Testis (tissue), 3 donors: Measurements from ENCODE around the gene DLL4. TPM values are rescaled to one million over a fixed set of nuclear protein-coding genes. Genes with fewer than 3 reads are reported as not detected.

Source experiments
- DNase-seq: peaks from one replicate; pipeline ENCODE4 v3.0.0-alpha.2; 2019
- H3K27ac ChIP-seq, 2 donors: fragments of 200-600 bp; sonication (generic); one replicate each; pipeline ENCODE4 v1.5.1; 2019
- H3K27me3 ChIP-seq: fragments of 200-600 bp; sonication (generic); one replicate; pipeline ENCODE4 v1.5.1; 2019
- H3K36me3 ChIP-seq: fragments of 200-600 bp; sonication (generic); one replicate; pipeline ENCODE4 v1.5.1; 2017; ENCODE audit warnings: low read depth; ENCODE audit errors: missing control alignments
- H3K4me1 ChIP-seq: fragments of 200-600 bp; sonication (generic); one replicate; pipeline ENCODE4 v1.5.1; 2019
- H3K4me3 ChIP-seq, 2 donors: fragments of 200-600 bp; sonication (generic); one replicate each; pipeline ENCODE4 v1.5.1; 2017 to 2019
- H3K9me3 ChIP-seq: fragments of 200-600 bp; sonication (generic); one replicate; pipeline ENCODE4 v1.5.1; 2017
- POLR2A ChIP-seq: fragments of 450-650 bp; IDR thresholded peaks from one replicate; pipeline ENCODE4 v1.6.1; 2017; ENCODE audit warnings: antibody characterized with exemption, mild to moderate bottlenecking, moderate library complexity
- WGBS, 2 donors: methylation state at CpG; one replicate each; pipeline ENCODE4 v1.1.5; 2018; 5-methylcytosine and 5-hydroxymethylcytosine counted together
- intact Hi-C: fragments of 100-400 bp; cut with DNase I; formaldehyde crosslinking; loops from one replicate; pipeline ENCODE4 v1.15.1; 2023; ENCODE audit warnings: low total_unique reads
- polyA plus RNA-seq: library from polyadenylated mRNA; stranded (reverse); fragments of 350-450 nt; fragmentation: Illumina TruSeq; extraction: RNeasy Lipid Tissue Mini Kit (QIAGEN cat#74804); gene quantifications from one replicate; pipeline ENCODE4 v1.2.3, GENCODE V29; 2014; ENCODE audit warnings: low read depth, low replicate concordance; ENCODE audit not compliant: insufficient read depth
- total RNA-seq, 2 donors: library from RNA; depleted of rRNA; stranded (reverse); fragments of >200 nt; gene quantifications; one replicate each; pipeline ENCODE4 v1.2.3, GENCODE V29; 2016
- TF ChIP-seq, protein P1 (sequence below), 3 experiments: fragments of 450-650 bp in 2 of 3; fragments of 200-600 bp in 1 of 3; sonication (generic) in 1 of 3; IDR thresholded peaks; one replicate each; pipeline ENCODE4 v1.5.1; 2016 to 2019; ENCODE audit warnings: antibody characterized with exemption in 3 of 3, mild to moderate bottlenecking in 2 of 3, moderate library complexity in 1 of 3

The DLL4 gene
- total and polyA plus RNA-seq, 3 donors from 2014 or later = 2.0 to 3.9 (median 3.5) TPM

DNA sequence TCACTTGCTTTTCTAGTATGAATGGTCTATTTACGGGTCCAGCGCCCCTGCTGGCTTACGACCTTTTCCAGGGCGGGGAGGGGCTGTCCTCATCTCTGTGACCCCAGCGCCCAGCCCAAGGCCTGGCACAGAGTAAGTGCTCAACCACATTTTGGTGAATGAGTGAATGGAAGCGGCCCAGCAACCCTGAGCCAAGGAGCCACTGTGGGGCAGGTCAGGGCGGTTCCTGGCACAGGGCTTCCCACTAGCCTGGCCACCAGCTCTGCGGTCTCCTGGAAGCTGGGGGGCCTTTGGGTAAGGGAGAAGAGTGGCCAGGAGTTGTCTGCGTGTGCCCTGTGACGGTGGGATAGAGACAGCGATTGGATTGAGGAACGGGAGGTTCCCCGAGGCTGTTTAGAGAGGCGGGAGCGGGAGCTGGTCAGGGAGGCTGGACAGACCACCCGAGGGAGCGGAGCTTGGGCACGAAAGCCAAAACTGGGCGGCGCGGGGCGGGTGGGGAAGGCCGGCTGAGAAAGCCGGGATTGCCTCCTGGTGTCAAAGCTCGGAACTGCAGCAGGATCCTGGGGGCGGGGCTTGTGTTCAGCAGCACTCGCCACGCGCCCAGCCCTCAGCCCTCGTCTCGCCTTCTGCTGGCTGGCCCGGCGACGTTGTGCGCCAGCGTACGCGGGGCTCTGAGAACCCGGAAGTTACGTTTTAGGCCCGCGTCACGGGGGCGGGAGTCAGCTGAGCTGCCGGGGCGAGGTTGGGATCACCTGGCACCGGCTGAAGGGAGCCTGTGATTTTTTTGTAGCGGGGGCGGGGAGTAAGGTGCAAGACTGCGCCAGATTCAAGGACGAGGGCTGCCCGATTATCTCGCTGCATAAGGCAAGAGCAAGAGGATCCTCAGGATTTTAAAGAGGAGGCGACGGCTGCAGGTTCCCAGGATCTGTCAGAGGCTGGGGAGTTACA, 35.1 kb upstream of the DLL4 start, which contains the start of gene VPS18:
Gene VPS18 (plus strand): TSS at position 718 of the 948 bp plus-strand sequence. CDS start 319 bp downstream, outside the sequence.
- H3K4me1 ChIP-seq = peaks cover 10% of the 10 kb centered on the region
- peak within 1 kb of the TSS; percentile 84 to 92 for H3K4me3 ChIP-seq
- H3K27ac ChIP-seq = peak within 1 kb of the TSS; percentile 84 to 96
- intact Hi-C loops = no loop called here
- WGBS, 2 donors = 1% methylated on average over 41 to 55 of the region's 55 CpGs
- TF ChIP-seq, protein P1, sequence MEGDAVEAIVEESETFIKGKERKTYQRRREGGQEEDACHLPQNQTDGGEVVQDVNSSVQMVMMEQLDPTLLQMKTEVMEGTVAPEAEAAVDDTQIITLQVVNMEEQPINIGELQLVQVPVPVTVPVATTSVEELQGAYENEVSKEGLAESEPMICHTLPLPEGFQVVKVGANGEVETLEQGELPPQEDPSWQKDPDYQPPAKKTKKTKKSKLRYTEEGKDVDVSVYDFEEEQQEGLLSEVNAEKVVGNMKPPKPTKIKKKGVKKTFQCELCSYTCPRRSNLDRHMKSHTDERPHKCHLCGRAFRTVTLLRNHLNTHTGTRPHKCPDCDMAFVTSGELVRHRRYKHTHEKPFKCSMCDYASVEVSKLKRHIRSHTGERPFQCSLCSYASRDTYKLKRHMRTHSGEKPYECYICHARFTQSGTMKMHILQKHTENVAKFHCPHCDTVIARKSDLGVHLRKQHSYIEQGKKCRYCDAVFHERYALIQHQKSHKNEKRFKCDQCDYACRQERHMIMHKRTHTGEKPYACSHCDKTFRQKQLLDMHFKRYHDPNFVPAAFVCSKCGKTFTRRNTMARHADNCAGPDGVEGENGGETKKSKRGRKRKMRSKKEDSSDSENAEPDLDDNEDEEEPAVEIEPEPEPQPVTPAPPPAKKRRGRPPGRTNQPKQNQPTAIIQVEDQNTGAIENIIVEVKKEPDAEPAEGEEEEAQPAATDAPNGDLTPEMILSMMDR (IDR thresholded peaks at IDR 0.05) = peak; percentile 94 to 99 (median 98)
- peak; percentile 22 for TF ChIP-seq POLR2A
- no peaks in the 10 kb centered on the region for H3K27me3 ChIP-seq
- no peaks in the 10 kb centered on the region for H3K9me3 ChIP-seq
- peak; percentile 99 for DNase-seq
- H3K36me3 ChIP-seq = no peaks in the 10 kb centered on the region

DNA sequence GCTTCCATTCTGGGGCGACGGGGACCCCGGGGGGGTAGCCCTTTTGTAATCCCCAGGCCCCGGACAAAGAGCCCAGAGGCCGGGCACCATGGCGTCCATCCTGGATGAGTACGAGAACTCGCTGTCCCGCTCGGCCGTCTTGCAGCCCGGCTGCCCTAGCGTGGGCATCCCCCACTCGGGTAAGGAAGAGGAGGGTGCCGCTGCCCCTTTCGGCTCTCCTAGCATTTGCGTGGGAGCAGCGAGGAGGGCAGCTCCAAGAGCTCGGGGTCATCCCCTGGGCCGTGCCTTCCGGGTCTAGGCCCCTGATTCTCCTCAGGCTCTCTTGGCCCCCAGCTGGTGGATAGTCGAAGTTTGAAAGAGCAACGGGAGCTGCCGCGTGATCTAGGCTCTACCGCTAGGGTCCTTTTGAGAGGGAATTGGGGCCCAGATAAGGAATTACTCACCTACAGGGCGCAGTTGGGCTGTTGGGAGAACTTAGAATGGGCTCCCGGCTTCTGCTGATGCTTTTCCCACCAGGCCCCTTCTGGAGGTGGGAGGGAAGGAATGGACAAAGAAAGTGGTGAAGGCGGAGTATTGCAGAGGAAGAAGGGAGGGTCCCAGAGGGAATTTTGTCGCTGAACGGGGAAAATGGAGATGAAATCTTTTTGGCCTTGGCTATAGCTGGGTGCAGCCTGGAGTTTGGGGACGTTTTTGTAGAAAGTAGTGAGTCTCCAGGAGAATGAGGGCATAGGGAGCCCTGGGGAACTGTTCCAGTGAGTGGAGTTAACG, 34.3 kb upstream of the DLL4 start:
- no peaks in the 10 kb centered on the region for H3K36me3 ChIP-seq
- peaks cover 10% of the 10 kb centered on the region for H3K4me1 ChIP-seq
- H3K4me3 ChIP-seq = peak overlapping the region; percentile 84 to 92
- 1 to 2% methylated on average over 18 to 30 of the region's 33 CpGs for WGBS, 2 donors
- peak; percentile 57 for DNase-seq
- TF ChIP-seq POLR2A = no peak
- TF ChIP-seq, protein P1 (IDR thresholded peaks at IDR 0.05) = peak; percentile 21 to 53 (median 52)
- peak overlapping the region; percentile 84 to 96 for H3K27ac ChIP-seq
- no peaks in the 10 kb centered on the region for H3K27me3 ChIP-seq
- H3K9me3 ChIP-seq = no peaks in the 10 kb centered on the region
- intact Hi-C loops = no loop called here

DNA sequence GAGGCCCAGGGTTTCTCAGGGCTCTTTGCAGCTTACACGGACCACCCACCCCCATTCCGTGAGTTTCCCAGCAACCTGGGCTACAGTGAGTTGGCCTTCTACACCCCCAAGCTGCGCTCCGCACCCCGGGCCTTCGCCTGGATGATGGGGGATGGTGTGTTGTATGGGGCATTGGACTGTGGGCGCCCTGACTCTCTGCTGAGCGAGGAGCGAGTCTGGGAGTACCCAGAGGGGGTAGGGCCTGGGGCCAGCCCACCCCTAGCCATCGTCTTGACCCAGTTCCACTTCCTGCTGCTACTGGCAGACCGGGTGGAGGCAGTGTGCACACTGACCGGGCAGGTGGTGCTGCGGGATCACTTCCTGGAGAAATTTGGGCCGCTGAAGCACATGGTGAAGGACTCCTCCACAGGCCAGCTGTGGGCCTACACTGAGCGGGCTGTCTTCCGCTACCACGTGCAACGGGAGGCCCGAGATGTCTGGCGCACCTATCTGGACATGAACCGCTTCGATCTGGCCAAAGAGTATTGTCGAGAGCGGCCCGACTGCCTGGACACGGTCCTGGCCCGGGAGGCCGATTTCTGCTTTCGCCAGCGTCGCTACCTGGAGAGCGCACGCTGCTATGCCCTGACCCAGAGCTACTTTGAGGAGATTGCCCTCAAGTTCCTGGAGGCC, 29.5 kb upstream of the DLL4 start:
- Histone ChIP-seq H3K4me3 (no peak overlapping the region), H3K9me3 (no peaks in the 10 kb centered on the region), H3K27ac (no peak overlapping the region), H3K36me3 (no peaks in the 10 kb centered on the region), H3K27me3 (no peaks in the 10 kb centered on the region), H3K4me1 (peaks cover 10% of the 10 kb centered on the region)
- intact Hi-C loops = loop anchor here (10.0 kb wide), 1 partner anchor 285 kb away; no protein-coding TSS in a partner anchor
- 91 to 95% methylated on average over 21 to 33 of the region's 33 CpGs for WGBS, 2 donors
- TF ChIP-seq, protein P1 (IDR thresholded peaks at IDR 0.05) = no peak
- no peak for TF ChIP-seq POLR2A
- DNase-seq = no peak

DNA sequence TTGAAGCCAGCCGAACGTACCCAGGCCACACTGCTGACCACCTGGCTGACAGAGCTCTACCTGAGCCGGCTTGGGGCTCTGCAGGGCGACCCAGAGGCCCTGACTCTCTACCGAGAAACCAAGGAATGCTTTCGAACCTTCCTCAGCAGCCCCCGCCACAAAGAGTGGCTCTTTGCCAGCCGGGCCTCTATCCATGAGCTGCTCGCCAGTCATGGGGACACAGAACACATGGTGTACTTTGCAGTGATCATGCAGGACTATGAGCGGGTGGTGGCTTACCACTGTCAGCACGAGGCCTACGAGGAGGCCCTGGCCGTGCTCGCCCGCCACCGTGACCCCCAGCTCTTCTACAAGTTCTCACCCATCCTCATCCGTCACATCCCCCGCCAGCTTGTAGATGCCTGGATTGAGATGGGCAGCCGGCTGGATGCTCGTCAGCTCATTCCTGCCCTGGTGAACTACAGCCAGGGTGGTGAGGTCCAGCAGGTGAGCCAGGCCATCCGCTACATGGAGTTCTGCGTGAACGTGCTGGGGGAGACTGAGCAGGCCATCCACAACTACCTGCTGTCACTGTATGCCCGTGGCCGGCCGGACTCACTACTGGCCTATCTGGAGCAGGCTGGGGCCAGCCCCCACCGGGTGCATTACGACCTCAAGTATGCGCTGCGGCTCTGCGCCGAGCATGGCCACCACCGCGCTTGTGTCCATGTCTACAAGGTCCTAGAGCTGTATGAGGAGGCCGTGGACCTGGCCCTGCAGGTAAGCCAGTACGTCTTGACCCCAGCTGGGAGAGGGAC, 28.7 kb upstream of the DLL4 start:
- Histone ChIP-seq H3K27ac (no peak overlapping the region), H3K36me3 (no peaks in the 10 kb centered on the region), H3K4me3 (no peak overlapping the region), H3K27me3 (no peaks in the 10 kb centered on the region), H3K4me1 (peaks cover 5% of the 10 kb centered on the region), H3K9me3 (no peaks in the 10 kb centered on the region)
- TF ChIP-seq, protein P1 (IDR thresholded peaks at IDR 0.05) = no peak
- no peak for TF ChIP-seq POLR2A
- intact Hi-C loops = loop anchor here (10.0 kb wide), 1 partner anchor 284 kb away; no protein-coding TSS in a partner anchor
- no peak for DNase-seq
- WGBS, 2 donors = 92 to 100% methylated on average over 2 to 36 of the region's 36 CpGs
